NB4 (cell line): ENCODE results near the gene TRMT2A.
A peak's percentile ranks its signal among the peaks of the same experiment; 100 is the strongest.

Source experiments
- DNase-seq: peaks from one replicate; pipeline ENCODE4 v3.0.0; 2010; ENCODE audit warnings: low read depth
- H3K4me3 ChIP-seq: one replicate; pipeline ENCODE4 v1.5.1; 2011; ENCODE audit warnings: mild to moderate bottlenecking, low read depth, low read length, moderate library complexity
- MYC ChIP-seq: IDR thresholded peaks from 2 replicates; pipeline ENCODE4 v1.6.1; 2011; ENCODE audit warnings: low read depth, low read length
- POLR2A ChIP-seq: IDR thresholded peaks from 2 replicates; pipeline ENCODE4 v1.6.1; 2011; ENCODE audit warnings: mild to moderate bottlenecking; ENCODE audit not compliant: insufficient read length; ENCODE audit errors: extremely low read depth
- TF ChIP-seq, protein P1 (sequence below): IDR thresholded peaks from one replicate; pipeline ENCODE4 v1.5.1; 2012; ENCODE audit warnings: low read depth, low read length
- TF ChIP-seq, protein P2 (sequence below): IDR thresholded peaks from 2 replicates; pipeline ENCODE4 v1.6.1; 2011; ENCODE audit warnings: low read depth, low read length

The TRMT2A gene

DNA sequence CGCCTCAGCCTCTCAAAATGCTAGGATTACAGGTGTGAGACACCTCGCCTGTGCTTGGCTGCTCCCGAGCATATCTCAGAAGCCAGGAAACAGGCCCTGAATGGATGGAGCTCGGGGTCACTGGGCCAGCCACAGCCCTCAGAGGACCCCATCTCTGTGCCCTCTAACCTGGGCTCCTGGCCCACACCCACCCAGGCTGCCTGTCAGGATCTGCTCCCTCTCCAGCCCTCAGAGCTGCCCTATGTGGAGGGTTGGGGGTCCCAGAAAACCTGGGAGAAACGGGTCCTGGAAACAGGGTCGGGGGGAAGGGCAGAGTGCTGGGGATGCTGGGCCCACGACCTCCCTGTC lies 39.0 kb upstream of the TRMT2A start:
- no peak for TF ChIP-seq MYC
- TF ChIP-seq POLR2A, result no peak
- TF ChIP-seq, protein P1, sequence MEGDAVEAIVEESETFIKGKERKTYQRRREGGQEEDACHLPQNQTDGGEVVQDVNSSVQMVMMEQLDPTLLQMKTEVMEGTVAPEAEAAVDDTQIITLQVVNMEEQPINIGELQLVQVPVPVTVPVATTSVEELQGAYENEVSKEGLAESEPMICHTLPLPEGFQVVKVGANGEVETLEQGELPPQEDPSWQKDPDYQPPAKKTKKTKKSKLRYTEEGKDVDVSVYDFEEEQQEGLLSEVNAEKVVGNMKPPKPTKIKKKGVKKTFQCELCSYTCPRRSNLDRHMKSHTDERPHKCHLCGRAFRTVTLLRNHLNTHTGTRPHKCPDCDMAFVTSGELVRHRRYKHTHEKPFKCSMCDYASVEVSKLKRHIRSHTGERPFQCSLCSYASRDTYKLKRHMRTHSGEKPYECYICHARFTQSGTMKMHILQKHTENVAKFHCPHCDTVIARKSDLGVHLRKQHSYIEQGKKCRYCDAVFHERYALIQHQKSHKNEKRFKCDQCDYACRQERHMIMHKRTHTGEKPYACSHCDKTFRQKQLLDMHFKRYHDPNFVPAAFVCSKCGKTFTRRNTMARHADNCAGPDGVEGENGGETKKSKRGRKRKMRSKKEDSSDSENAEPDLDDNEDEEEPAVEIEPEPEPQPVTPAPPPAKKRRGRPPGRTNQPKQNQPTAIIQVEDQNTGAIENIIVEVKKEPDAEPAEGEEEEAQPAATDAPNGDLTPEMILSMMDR, result no peak
- TF ChIP-seq, protein P2, sequence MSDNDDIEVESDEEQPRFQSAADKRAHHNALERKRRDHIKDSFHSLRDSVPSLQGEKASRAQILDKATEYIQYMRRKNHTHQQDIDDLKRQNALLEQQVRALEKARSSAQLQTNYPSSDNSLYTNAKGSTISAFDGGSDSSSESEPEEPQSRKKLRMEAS, result no peak
- H3K4me3 ChIP-seq, result no peak overlapping the region
- DNase-seq, result no peak

DNA sequence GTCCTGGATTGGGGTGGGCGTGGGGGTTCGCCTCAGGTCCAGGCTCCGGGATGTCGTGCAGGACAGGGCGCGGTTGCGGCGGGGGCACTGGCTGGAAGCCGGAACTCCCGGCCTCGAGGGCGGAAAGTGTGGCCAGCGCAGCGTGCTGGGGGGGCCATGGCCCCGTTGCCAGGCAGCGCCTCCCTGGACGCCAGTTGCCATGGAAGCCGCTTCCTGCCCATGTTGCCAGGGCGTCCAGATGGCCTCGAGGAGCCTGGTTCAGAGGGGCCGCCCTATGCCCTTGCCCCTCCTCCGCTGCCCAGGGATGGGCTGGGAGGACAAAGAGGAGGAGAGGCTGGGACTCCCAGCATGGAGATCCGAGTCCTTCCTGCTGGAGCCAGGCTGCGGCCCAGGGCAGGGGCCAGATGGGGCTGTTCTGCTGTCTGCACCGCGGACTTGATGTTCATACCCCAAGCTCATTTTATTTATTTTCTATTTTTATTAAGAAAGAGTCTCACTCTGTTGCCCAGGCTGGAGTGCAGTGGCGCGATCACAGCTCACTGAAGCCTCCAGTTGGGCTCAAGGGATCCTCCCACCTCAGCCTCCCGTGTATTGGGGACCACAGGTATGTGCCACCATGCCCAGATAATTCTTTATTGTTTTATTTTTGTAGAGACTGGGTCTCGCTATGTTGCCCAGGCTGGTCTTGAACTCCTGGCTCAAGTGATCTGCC lies 38.5 kb upstream of the TRMT2A start:
- DNase-seq, result peak; percentile 69
- no peak overlapping the region for H3K4me3 ChIP-seq
- TF ChIP-seq MYC (no peak), POLR2A (no peak)
- TF ChIP-seq, protein P1, result no peak
- TF ChIP-seq, protein P2, result no peak

DNA sequence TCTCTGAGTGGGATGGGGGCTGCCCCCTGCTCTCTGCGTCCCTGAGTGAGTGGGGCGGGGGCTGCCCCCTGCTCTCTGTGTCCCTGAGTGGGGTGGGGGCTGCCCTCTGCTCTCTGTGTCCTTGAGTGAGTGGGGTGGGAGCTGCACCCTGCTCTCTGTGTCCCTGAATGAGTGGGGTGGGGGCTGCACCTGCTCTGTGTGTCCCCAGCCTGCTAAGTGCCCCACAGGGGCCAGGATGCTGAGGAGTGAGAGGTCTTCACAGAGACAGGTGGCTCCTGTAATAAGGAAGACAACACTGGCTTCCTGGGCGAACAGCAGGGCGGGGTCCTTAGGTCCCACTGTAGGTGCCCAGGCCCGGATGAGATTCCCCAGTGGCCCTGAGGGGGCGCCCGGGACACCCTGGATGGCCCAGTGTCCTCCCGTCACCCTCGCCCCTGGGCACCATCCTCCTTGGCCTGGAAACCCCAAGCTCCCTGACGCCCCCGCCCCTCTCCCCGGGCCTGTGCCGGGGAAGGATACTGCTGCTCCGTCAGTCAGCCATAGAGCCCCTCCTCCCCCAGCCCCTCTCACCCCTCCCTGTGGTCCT lies 37.7 kb upstream of the TRMT2A start:
- H3K4me3 ChIP-seq, result no peak overlapping the region
- TF ChIP-seq POLR2A, result no peak
- TF ChIP-seq, protein P1, result peak; percentile 18
- peak; percentile 26 for DNase-seq

DNA sequence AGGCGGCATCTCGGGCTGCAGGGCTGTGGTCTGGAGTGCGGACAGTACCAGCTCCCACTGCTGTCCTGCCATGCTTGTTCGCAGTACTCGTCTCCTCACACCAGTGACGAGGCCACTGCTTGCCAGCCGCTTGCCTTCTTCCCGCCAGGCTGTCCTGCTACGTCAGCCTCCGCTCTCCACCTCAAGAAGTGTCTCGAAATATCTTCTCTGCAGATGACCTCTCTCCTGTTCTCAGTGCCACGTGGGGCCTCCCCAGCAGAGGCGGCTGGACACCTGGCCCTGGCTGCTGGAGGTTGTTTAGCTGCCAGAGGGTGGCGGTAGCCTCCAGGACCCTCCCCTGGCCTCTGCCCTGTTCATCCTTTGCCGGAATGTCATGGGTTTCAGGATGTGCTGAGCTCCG lies 36.9 kb upstream of the TRMT2A start:
- TF ChIP-seq MYC (no peak), POLR2A (no peak)
- TF ChIP-seq, protein P2, result no peak
- TF ChIP-seq, protein P1, result no peak
- H3K4me3 ChIP-seq, result no peak overlapping the region
- no peak for DNase-seq

DNA sequence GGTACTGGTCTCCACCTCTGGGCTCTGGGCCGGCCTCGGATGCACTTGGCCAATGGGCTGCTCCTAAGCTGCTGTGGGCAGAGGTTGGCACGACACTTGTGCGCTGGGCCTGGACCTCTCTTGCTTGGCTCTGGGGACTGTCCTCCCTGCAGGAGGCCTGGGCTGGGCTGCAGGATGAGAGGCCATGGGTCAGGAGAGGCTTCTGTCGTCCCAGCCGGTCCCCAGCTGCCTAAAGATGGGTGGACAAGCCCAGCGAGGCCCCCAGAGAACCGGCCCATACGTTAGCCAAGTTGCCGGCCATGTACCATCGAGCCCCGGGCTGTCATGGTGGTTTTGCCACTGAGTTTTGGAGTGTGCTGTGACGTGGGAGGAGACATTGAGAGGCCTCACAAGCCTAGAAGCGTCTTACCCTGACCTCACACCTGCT lies 35.5 kb upstream of the TRMT2A start:
- DNase-seq, result no peak
- TF ChIP-seq, protein P1, result no peak
- no peak for TF ChIP-seq MYC
- TF ChIP-seq POLR2A, result no peak
- TF ChIP-seq, protein P2, result no peak
- no peak overlapping the region for H3K4me3 ChIP-seq
